Head of caudate nucleus (tissue), 42 donors: Measurements from ENCODE around the gene CABP5.

Experiments used
- DNase-seq, 42 donors: peaks; one replicate each; pipeline versions ENCODE4 v3.0.0 to v3.0.0-alpha.2; 2020 to 2021; ENCODE audit warnings: mixed read lengths in 7 of 42
- intact Hi-C: fragments of 100-400 bp; cut with DNase I; formaldehyde crosslinking; loops from one replicate; pipeline ENCODE4 v1.15.0; 2022

Gene CABP5

GRCh38 chr19:48041877-48042580 lies 1.9 kb downstream of the CABP5 start:
- intact Hi-C loops, result no loop called here
- no peak for DNase-seq

GRCh38 chr19:48036765-48037164 lies 7.1 kb downstream of the CABP5 start:
- intact Hi-C loops, result no loop called here
- DNase-seq, result no peak

GRCh38 chr19:48033604-48034003 lies 10.3 kb downstream of the CABP5 start:
- intact Hi-C loops, result no loop called here
- DNase-seq, result no peak

GRCh38 chr19:48030073-48030472 lies 13.8 kb downstream of the CABP5 start:
- intact Hi-C loops, result no loop called here
- no peak for DNase-seq

- intact Hi-C loops, result no loop called here
- DNase-seq, result no peak
Measured at GRCh38 chr19:48029431-48029830, 14.4 kb downstream of the CABP5 start.

- intact Hi-C loops, result no loop called here
- no peak for DNase-seq
Measured at GRCh38 chr19:48025480-48025879, 18.4 kb downstream of the CABP5 start.

- intact Hi-C loops, result no loop called here
- DNase-seq, result no peak
Measured at GRCh38 chr19:48023518-48023917, 20.4 kb downstream of the CABP5 start.

GRCh38 chr19:48023011-48023410 lies 20.9 kb downstream of the CABP5 start:
- intact Hi-C loops, result no loop called here

GRCh38 chr19:48020686-48021085 lies 23.2 kb downstream of the CABP5 start:
- DNase-seq, result no peak
- intact Hi-C loops, result no loop called here

More at GRCh38 chr19:48023011-48023410, 20.9 kb downstream of the CABP5 start:
- DNase-seq, result no peak

GRCh38 chr19:48010932-48011758 lies 32.7 kb downstream of the CABP5 start:
- intact Hi-C loops, result no loop called here
- DNase-seq, result no peak

- intact Hi-C loops, result no loop called here
- no peak for DNase-seq
Measured at GRCh38 chr19:48006762-48007161, 37.1 kb downstream of the CABP5 start.

GRCh38 chr19:48004236-48004635 lies 39.6 kb downstream of the CABP5 start:
- no peak for DNase-seq
- intact Hi-C loops, result no loop called here

- intact Hi-C loops, result no loop called here
- DNase-seq, result no peak
Measured at GRCh38 chr19:48000846-48001245, 43.0 kb downstream of the CABP5 start.

GRCh38 chr19:47998800-47999199 lies 45.1 kb downstream of the CABP5 start:
- no peak for DNase-seq
- intact Hi-C loops, result no loop called here

- intact Hi-C loops, result no loop called here
- DNase-seq, result no peak
Measured at GRCh38 chr19:47996230-47996727, 47.6 kb downstream of the CABP5 start.

GRCh38 chr19:47994209-47994802 lies 49.6 kb downstream of the CABP5 start, which contains the start of gene ELSPBP1:
Gene ELSPBP1 (plus strand): TSS chr19:47994632. CDS start chr19:48008668, 14,036 bp downstream.
- DNase-seq, result peak in 1 of 42 donors; percentile 6
- intact Hi-C loops, result no loop called here

GRCh38 chr19:47992070-47992469 lies 51.8 kb downstream of the CABP5 start, which contains the start of gene BSPH1:
Gene BSPH1 (minus strand): TSS chr19:47992170. CDS start chr19:47992081, 89 bp downstream.
- no peak for DNase-seq
- intact Hi-C loops, result no loop called here

GRCh38 chr19:47991191-47991808 lies 52.6 kb downstream of the CABP5 start:
- intact Hi-C loops, result no loop called here
- DNase-seq, result no peak
